GM11168 (cell line): ENCODE data around the gene SLC22A16.
"Not testable (repeated sequence)": the region's sequence is repeated elsewhere in the genome, so short reads cannot be mapped to it uniquely, and the experiment has no call there.

ENCODE experiments used
- in situ Hi-C: fragments of 300-500 bp; cut with MboI; formaldehyde crosslinking; loops from one replicate; pipeline ENCODE4 v1.12.0; 2022; ENCODE audit warnings: low sequenced_read_pairs; ENCODE audit not compliant: unreplicated experiment

SLC22A16 gene

DNA sequence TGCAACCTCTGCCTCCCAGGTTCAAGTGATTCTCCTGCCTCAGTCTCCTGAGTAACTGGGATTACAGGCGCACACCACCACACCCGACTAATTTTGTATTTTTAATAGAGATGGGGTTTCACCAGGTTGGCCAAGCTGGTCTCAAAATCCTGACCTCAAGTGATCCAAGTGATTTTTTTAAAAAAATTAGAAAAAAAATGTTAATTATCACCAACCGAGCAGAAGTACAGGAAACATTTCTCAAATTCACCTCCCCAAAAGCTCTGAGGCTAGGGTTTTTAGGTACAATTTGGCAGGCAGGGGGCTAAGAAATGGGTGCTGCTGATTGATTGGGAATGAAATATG, 14.9 kb upstream of the SLC22A16 start:
- in situ Hi-C loops = no loop called here

DNA sequence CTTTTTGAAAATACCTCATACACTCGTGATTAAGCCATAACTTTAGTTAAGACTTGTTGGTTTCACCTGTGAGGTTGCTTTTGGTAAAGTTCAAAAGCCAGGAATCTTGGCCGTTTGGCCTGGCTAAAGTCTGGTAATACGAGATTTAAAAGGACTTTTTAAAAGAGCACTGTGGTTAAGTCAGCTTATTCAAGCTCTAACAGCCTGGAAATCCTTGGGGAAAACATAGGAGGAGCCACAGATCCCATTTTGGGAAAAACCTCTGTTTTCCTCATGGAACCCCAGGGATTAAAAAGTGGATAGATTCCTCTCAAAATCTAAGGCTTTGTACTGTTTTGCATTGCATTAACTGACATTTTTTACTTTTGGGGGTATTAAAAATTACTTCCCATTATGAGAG, 13.7 kb upstream of the SLC22A16 start:
- in situ Hi-C loops = no loop called here

DNA sequence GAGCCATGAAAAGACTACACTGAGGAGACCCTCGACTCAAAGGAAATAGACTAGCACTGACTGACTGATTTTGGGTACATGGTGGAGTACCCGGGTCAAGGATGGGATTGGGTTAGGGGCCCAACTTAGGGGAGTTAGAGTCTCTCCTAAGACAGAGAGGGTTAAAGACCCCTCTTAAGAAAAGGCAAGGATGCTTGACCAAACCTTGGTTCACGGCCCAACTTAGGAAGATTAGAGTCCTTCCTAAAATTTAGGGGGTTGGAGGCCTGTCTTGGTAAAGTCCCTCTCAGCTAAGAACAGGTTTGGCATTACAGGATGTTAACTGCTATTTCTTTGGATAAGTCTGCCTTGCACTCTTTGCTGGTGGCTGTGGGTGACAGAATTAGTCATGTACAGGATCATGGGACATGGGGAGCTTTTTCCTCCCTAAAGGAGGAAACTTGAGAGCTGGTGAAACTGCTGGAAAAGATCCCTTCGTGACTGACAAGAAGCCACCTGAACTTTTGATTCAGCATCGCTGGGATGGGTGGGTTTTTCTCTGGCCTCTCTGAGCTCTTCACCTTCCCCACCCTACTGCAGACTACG, 12.3 kb upstream of the SLC22A16 start:
- in situ Hi-C loops = no loop called here

GRCh38 chr6:110487968-110488381, 11.6 kb upstream of the SLC22A16 start:
- in situ Hi-C loops = not testable (repeated sequence)

DNA sequence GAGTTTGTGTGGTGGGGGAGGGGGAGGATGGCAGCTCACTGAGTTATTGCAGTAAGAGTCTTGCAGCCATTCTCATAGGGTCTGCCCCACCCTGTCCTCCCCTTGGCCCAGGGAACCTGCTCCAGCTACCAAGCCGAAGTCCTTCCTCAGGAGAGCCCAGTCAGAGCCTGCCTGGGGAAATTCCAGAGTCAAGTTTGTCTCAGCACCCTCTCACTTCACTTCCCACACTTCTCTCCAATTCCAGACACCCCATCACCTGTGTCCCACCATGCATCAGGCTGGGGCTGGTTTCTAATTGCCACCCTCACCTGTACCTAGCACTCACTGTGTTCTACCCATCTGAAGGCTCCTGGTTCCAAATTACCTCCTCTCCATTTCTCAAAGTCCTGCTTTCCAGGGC, 10.3 kb upstream of the SLC22A16 start:
- in situ Hi-C loops = no loop called here

DNA sequence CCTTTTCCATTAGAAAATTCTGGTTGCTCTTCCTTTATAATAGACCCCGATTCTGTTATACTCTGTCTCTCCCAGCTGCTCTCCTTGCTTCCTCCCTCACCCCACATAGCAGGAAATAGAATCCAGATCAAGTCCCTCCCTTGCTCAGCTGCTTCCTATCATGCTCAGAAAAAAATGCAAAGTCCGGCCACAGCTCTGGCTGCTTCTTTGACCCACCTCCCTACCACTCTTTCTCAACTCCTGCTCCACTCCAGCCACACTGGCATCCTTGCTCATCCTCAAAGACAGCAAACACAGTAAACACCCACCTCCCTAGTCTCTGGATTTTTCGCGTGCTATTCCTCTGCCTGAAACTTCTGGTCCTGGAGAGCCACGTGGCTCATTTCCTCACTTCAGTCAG, 9.1 kb upstream of the SLC22A16 start:
- in situ Hi-C loops = no loop called here

- in situ Hi-C loops = no loop called here
Measured at GRCh38 chr6:110484321-110484720, 7.9 kb upstream of the SLC22A16 start.

DNA sequence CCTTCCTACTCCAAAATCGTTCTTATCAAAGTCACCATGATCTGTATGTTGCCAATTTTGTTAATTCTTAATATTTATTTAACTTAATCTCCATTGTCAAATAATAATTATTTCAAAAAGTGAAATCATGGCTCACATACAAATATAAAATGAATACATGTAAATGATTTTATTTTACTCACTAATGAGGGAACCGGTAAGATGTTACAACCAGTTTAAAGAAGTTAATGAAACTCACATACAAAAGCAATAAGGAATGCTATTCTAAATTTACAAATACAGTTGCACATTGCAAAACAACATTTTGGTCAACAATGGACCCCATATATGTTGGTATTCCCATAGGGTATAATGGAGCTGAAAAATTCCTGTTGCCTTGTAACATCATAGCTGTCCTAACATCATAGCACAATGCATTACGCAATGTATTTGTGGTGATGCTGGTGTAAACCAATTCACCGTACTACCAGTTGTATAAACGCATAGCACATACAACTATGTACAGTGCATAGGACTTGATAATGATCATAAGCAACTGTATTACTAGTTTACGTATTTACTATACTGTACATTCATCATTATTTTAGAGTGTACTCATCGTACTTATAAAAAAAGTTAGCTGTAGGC, 6.5 kb upstream of the SLC22A16 start:
- in situ Hi-C loops = no loop called here

DNA sequence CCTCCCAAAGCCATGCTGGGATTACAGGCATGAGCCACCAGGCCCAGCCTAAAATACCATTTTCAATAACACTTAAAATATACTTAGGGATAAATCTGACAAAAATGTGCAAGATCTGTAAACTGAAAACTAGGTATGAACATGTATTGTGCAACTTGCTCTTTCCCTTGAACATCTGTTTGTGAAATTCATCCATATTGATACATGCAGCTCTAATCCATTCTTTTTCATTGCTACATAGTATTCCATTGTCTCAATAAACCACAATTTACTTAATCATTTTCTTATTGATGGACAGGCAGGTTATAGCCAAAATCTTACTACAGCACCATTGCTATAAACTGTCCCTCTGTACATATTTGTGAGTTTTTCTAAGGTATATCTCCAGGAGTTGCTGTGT, 4.7 kb upstream of the SLC22A16 start:
- in situ Hi-C loops = no loop called here

DNA sequence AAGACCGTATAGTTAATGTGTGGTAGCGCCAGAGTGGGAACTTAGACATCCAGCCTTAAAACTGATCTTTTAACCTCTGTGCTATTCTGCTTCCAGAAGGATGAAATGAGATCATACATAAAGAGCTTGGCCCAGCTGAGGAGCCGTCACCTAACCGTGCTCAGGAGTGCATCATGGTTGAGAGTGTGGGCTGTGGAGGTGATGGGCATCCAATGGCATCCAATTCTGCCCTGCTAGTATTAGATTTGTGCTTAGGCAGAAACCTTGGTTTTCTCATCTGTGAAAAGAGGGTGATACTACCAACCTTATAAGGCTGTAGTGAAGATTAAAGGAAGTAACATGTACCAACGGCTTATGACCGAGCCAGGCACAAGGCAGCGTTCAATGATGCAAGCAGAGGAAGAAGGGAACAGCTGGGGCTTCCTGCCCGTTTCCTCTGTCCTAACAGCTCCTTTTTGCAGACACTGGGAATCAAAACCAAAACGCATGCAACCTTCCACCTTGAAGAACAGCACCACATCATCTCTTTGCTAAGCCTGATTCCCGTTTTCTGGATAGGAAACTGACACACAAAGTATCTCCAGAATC, 1.3 kb downstream of the SLC22A16 start:
- in situ Hi-C loops = no loop called here

- in situ Hi-C loops = no loop called here
Measured at GRCh38 chr6:110474500-110474899, 1.9 kb downstream of the SLC22A16 start.

DNA sequence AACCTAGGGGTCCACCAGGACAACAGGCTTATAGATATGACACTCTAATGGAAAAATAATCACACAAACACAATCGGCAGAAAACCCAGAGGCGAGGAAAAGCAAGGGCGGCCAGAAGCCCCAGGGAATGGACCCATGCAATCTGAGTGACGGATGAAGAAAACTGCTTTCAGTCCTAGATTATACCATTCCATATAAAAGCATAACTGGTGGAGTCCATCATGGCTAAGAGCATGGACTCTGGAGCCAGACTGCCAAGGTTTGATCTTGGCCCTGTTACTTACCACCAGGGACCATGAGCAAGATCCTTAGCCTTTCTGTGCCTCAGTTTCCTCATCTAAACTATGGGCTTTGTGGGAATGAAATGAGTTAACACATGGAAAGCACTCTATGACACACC, 3.7 kb downstream of the SLC22A16 start:
- in situ Hi-C loops = no loop called here

- in situ Hi-C loops = no loop called here
Measured at GRCh38 chr6:110471726-110472365, 4.6 kb downstream of the SLC22A16 start.

DNA sequence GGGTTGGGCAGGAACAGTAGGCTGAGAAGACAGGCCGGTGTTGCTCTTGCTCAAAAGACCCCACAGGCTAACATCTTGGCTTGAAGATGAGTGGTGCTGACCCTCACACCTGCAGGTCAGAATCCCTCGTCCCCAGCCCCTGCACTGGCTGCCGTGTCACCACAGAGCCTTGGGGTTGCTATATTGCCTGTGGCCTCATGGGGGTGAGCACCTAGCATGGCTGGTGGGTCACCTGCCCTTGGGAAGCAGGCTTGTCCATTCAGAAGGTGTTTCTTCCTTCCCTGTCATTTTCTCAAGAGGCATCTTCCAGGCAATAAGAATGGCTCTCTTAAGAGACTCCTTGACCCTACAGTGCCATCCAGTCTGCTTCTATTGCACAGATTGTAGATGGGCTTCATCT, 7.7 kb downstream of the SLC22A16 start:
- in situ Hi-C loops = no loop called here

DNA sequence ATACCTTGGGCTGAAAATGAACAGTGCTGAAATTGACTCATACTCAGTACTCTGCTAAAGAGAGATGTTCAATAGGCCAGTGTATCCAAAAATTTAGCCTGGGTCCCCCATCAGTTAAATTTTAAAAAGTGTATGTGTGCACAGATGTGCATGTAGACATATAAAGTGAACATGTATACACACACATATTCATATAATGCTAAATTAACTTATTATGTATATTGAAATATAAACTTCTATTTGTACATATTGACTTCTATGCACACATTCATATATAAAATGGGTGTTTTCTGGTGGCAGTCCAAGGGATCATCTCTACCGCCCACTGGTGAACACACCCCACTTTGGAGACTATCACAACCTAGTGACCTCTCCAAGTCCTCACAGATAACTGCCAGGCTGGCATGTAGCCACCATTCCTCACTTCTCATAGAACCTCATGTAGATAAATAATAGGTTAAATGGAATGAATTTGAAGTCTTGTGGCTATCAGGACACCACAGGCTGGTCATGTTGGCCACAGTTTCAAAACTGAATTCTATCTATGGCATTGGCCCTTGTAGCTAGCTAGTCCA, 8.8 kb downstream of the SLC22A16 start:
- in situ Hi-C loops = no loop called here

DNA sequence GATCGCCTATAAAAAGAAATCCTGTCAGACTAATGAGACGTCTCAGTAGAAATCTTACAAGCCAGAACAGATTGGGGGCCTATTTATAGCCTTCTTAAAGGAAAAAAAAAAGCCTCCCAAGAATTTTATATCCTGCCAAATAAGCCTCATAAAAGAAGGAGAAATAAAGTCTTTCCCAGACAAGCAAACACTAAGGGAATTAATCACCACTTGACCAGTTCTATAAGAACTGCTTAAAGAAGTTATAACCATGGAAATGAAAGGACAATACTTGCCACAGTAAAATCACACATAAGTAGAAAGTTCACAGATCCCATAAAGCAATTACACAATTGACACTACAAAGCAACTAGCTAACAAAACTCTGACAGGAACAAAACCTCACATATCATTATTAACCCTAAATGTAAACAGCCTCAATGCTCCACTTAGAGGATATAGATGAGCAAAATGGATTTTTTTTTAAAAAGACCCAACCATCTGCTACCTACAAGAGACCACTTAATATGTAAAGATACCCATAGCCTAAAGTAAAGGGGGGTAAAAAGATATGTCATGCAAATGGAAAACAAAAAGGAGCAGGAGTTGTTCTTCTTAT, 13.4 kb downstream of the SLC22A16 start:
- in situ Hi-C loops = no loop called here

- in situ Hi-C loops = no loop called here
Measured at GRCh38 chr6:110461376-110461775, 15.0 kb downstream of the SLC22A16 start.

DNA sequence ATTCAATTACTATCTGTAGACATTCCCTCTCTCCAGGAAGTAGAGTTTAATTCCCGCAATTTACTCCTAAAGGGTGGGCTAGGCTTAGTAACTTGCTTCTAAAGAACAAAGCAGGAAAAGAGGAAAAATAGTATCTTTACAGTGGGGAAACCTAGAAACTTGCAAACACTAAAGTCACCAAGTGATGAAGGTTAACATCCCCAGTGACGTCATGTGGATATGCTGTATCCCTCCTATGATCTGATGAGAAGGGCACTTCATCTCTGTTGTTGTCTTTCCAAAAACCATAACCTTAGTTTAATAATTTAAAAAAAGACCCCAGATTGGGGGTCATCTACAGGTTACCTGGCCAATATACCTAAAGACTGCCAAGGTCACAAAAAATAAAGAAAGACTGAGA, 17.3 kb downstream of the SLC22A16 start:
- in situ Hi-C loops = no loop called here

DNA sequence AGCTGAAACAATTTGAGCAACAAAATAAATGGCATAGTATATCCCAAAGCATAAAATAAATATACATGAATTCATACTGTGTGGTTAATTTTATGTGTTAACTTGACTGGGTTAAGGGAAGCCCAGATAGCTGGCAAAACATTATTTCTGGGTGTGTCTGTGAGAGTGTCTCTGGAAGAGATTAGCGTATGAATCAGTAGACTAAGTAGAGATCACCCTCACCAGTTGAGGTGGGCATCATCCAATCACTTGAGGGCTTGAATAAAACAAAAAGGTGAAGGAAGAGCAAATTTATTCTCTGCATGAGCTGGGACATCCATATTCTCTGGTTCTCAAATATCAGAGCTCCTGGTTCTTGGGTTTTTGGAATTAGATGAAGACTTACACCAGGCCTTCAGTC, 17.9 kb downstream of the SLC22A16 start:
- in situ Hi-C loops = no loop called here

- in situ Hi-C loops = not testable (repeated sequence)
Measured at GRCh38 chr6:110457567-110458175, 18.7 kb downstream of the SLC22A16 start.

DNA sequence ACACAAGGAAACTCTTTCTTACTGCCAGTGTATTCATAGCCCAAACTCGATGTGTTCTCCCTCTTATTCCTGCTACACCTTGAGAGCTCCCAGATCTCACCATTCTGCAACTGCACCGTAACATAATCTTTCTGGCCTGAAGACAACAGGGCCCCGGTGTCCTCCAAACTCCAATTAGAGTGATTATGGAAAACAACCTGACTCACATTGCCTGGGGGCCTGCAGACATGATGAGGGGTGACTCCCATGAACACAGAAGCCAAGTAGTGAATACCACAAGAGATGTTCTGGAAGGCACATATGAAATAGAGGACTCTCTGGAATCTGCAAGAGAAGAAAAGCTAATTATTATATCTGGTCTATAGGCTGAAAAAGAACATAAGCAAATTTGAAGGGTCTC, 19.7 kb downstream of the SLC22A16 start:
- in situ Hi-C loops = no loop called here
